Measurements from ENCODE around the gene SLC25A22.
A peak's percentile ranks its signal among the peaks of the same experiment; 100 is the strongest.

SLC25A22 gene

GRCh38 chr11:764322-765024 lies 33.6 kb downstream of the SLC25A22 start:
- TF ChIP-seq CTCF (conservative IDR thresholded peaks at IDR 0.05), result no peak
- no peak for TF ChIP-seq ZFX (IDR thresholded peaks at IDR 0.05)

GRCh38 chr11:763549-764321 lies 34.3 kb downstream of the SLC25A22 start:
- no peak for TF ChIP-seq ZFX (IDR thresholded peaks at IDR 0.05)
- TF ChIP-seq CTCF (conservative IDR thresholded peaks at IDR 0.05), result no peak
- H3K27ac ChIP-seq, result no peak overlapping the region

More at GRCh38 chr11:764322-765024, 33.6 kb downstream of the SLC25A22 start:
- H3K27ac ChIP-seq, result no peak overlapping the region

GRCh38 chr11:763073-763463 lies 35.0 kb downstream of the SLC25A22 start:
- H3K27ac ChIP-seq, result peak overlapping the region; percentile 28; the same call in 1 of the 2 replicates
- TF ChIP-seq ZFX (IDR thresholded peaks at IDR 0.05) (no peak), CTCF (conservative IDR thresholded peaks at IDR 0.05) (no peak)

GRCh38 chr11:762421-763072 lies 35.5 kb downstream of the SLC25A22 start:
- TF ChIP-seq ZFX (IDR thresholded peaks at IDR 0.05) (no peak), CTCF (conservative IDR thresholded peaks at IDR 0.05) (no peak)
- H3K27ac ChIP-seq, result peak overlapping the region; percentile 28

GRCh38 chr11:761526-762108 lies 36.5 kb downstream of the SLC25A22 start:
- no peak for TF ChIP-seq CTCF (conservative IDR thresholded peaks at IDR 0.05)
- no peak for TF ChIP-seq ZFX (IDR thresholded peaks at IDR 0.05)
- no peak overlapping the region for H3K27ac ChIP-seq

- no peak overlapping the region for H3K27ac ChIP-seq
- TF ChIP-seq ZFX (IDR thresholded peaks at IDR 0.05), result no peak
- TF ChIP-seq CTCF (conservative IDR thresholded peaks at IDR 0.05), result no peak
Observed at GRCh38 chr11:760236-760635, 37.8 kb downstream of the SLC25A22 start.

Data from C4-2B (cell line).